Esophagus muscularis mucosa (tissue), 4 donors: Measurements from ENCODE around the gene PRRC2C. TPM values are rescaled to one million over a fixed set of nuclear protein-coding genes. Genes with fewer than 3 reads are reported as not detected.
"Not testable (repeated sequence)": the region's sequence is repeated elsewhere in the genome, so short reads cannot be mapped to it uniquely, and the experiment has no call there.

Experiments used
- DNase-seq: peaks from one replicate; pipeline ENCODE4 v3.0.0-alpha.2; 2017; ENCODE audit errors: extremely low spot score
- H3K27ac ChIP-seq, 4 donors: fragments of 200-600 bp; sonication (generic); replicated peaks in 1 of 4; 1 replicate in 3 of 4; 2 replicates in 1 of 4; pipeline ENCODE4 v1.5.1; 2016 to 2019; ENCODE audit warnings: mild to moderate bottlenecking in 1 of 4
- H3K27me3 ChIP-seq, 4 donors: fragments of 200-600 bp; sonication (generic); one replicate each; pipeline versions ENCODE4 v1.5.1 to v1.6.0; 2016 to 2019
- H3K36me3 ChIP-seq, 4 donors: fragments of 200-600 bp; sonication (generic); one replicate each; pipeline ENCODE4 v1.5.1; 2016 to 2019
- H3K4me1 ChIP-seq, 4 donors: fragments of 200-600 bp; sonication (generic); one replicate each; pipeline ENCODE4 v1.5.1; 2016 to 2019
- H3K4me3 ChIP-seq, 4 donors: fragments of 200-600 bp; sonication (generic); 1 replicate in 2 of 4; 2 replicates in 2 of 4; pipeline ENCODE4 v1.5.1; 2016 to 2019; ENCODE audit warnings: mild to moderate bottlenecking in 4 of 4, moderate library complexity in 1 of 4
- H3K9me3 ChIP-seq, 4 donors: fragments of 200-600 bp; sonication (generic); 1 replicate in 3 of 4; 2 replicates in 1 of 4; pipeline ENCODE4 v1.5.1; 2016 to 2019
- EP300 ChIP-seq: sonication (generic); formaldehyde crosslinking; IDR thresholded peaks from one replicate; pipeline ENCODE4 v1.6.1; 2017; ENCODE audit warnings: antibody characterized with exemption
- POLR2A ChIP-seq: fragments of 450-650 bp; IDR thresholded peaks from one replicate; pipeline ENCODE4 v1.6.1; 2017; ENCODE audit warnings: antibody characterized with exemption, moderate library complexity, mild to moderate bottlenecking, low read depth
- POLR2AphosphoS5 ChIP-seq, 2 donors: sonication (generic); formaldehyde crosslinking; IDR thresholded peaks; one replicate each; pipeline ENCODE4 v1.6.1; 2017; ENCODE audit warnings: antibody characterized with exemption in 2 of 2
- WGBS: methylation state at CpG from one replicate; pipeline ENCODE4 v1.1.5; 2018; 5-methylcytosine and 5-hydroxymethylcytosine counted together
- intact Hi-C: fragments of 100-400 bp; cut with DNase I; formaldehyde crosslinking; loops from one replicate; pipeline ENCODE4 v1.15.1; 2023
- total RNA-seq, 4 donors: library from RNA; depleted of rRNA; stranded (reverse); fragments of >200 nt; gene quantifications; one replicate each; pipeline versions ENCODE4 v1.1.0 to v1.2.1, GENCODE V29; 2016
- TF ChIP-seq, protein P1 (sequence below), 3 experiments: fragments of 200-600 bp in 2 of 3; fragments of 450-650 bp in 1 of 3; sonication (generic) in 2 of 3; IDR thresholded peaks; one replicate each; pipeline ENCODE4 v1.5.1; 2017 to 2019; ENCODE audit warnings: antibody characterized with exemption in 3 of 3, mild to moderate bottlenecking in 2 of 3, moderate library complexity in 1 of 3

The PRRC2C gene
- total RNA-seq, 4 donors from 2014 or later = 63.8 to 79.3 (median 66.6) TPM

DNA sequence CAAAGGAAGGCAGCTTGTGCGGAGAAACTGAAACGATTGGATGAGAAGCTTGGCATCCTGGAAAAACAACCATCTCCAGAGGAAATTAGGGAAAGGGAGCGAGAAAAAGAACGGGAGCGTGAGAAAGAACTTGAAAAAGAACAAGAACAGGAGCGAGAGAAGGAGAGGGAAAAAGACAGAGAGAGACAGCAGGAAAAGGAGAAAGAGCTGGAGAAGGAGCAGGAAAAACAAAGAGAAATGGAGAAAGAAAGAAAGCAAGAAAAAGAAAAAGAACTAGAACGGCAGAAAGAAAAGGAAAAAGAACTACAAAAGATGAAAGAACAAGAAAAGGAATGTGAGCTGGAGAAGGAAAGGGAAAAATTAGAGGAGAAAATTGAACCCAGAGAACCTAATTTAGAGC is 47.2 kb downstream of the PRRC2C start:
- intact Hi-C loops = no loop called here
- no peak overlapping the region for H3K4me3 ChIP-seq
- no peak overlapping the region for H3K27ac ChIP-seq
- TF ChIP-seq POLR2AphosphoS5 (IDR thresholded peaks at IDR 0.05) (no peak), EP300 (no peak), POLR2A (no peak)
- TF ChIP-seq, protein P1, sequence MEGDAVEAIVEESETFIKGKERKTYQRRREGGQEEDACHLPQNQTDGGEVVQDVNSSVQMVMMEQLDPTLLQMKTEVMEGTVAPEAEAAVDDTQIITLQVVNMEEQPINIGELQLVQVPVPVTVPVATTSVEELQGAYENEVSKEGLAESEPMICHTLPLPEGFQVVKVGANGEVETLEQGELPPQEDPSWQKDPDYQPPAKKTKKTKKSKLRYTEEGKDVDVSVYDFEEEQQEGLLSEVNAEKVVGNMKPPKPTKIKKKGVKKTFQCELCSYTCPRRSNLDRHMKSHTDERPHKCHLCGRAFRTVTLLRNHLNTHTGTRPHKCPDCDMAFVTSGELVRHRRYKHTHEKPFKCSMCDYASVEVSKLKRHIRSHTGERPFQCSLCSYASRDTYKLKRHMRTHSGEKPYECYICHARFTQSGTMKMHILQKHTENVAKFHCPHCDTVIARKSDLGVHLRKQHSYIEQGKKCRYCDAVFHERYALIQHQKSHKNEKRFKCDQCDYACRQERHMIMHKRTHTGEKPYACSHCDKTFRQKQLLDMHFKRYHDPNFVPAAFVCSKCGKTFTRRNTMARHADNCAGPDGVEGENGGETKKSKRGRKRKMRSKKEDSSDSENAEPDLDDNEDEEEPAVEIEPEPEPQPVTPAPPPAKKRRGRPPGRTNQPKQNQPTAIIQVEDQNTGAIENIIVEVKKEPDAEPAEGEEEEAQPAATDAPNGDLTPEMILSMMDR (IDR thresholded peaks at IDR 0.05) = no peak
- WGBS = 96% methylated on average over 7 of the region's 7 CpGs
- DNase-seq = no peak
- no peaks in the 10 kb centered on the region for H3K9me3 ChIP-seq
- no peaks in the 10 kb centered on the region for H3K27me3 ChIP-seq
- peaks cover 59 to 100% (median 88%) of the 10 kb centered on the region in 4 donors for H3K36me3 ChIP-seq
- H3K4me1 ChIP-seq = no peaks in the 10 kb centered on the region

DNA sequence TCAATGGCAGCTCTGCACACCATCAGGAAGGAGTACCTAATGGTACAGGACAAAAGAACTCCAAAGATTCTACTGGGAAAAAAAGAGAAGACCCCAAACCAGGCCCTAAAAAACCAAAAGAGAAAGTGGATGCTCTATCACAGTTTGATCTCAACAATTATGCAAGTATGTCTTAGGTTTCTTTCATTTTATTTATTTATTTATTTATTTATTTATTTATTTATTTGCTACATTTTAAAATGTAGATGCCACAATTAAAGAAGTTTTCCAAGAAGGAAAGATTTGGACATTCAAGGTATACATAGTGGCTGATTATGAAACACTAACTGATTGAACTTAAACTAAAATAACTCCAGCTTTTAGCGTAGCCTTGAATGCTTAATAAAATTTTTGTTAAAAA is 60.2 kb downstream of the PRRC2C start:
- WGBS = 100% methylated on average over 1 of the region's 1 CpG
- Histone ChIP-seq H3K27me3 (no peaks in the 10 kb centered on the region), H3K27ac (no peak overlapping the region), H3K9me3 (no peaks in the 10 kb centered on the region), H3K4me3 (no peak overlapping the region), H3K36me3 (peaks cover 54 to 92% (median 76%) of the 10 kb centered on the region in 4 donors), H3K4me1 (no peaks in the 10 kb centered on the region)
- no peak for TF ChIP-seq POLR2A
- TF ChIP-seq, protein P1 (IDR thresholded peaks at IDR 0.05) = no peak
- no peak for TF ChIP-seq POLR2AphosphoS5 (IDR thresholded peaks at IDR 0.05)
- no peak for TF ChIP-seq EP300
- intact Hi-C loops = no loop called here
- DNase-seq = no peak

DNA sequence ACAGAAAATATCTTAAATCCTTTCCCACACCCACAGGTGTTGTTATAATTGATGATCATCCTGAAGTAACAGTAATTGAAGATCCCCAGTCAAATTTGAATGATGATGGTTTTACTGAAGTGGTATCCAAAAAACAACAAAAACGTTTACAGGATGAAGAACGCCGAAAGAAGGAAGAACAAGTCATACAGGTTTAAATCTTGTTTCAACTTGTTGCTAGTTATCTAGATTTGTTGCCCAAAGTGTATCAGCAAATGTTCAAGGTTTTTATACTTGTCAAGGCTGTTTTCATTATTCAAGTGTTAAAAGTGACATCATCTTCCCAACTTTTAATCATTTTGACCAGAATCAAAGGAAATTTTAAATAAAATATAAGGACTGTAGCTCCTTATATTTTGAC is 64.7 kb downstream of the PRRC2C start:
- no peaks in the 10 kb centered on the region for H3K4me1 ChIP-seq
- 84% methylated on average over 3 of the region's 3 CpGs for WGBS
- no peak overlapping the region for H3K4me3 ChIP-seq
- peaks cover 30 to 83% (median 60%) of the 10 kb centered on the region in 4 donors for H3K36me3 ChIP-seq
- no peak for DNase-seq
- H3K27ac ChIP-seq = no peak overlapping the region
- no peaks in the 10 kb centered on the region for H3K27me3 ChIP-seq
- no peak for TF ChIP-seq EP300
- intact Hi-C loops = no loop called here
- H3K9me3 ChIP-seq = no peaks in the 10 kb centered on the region

DNA sequence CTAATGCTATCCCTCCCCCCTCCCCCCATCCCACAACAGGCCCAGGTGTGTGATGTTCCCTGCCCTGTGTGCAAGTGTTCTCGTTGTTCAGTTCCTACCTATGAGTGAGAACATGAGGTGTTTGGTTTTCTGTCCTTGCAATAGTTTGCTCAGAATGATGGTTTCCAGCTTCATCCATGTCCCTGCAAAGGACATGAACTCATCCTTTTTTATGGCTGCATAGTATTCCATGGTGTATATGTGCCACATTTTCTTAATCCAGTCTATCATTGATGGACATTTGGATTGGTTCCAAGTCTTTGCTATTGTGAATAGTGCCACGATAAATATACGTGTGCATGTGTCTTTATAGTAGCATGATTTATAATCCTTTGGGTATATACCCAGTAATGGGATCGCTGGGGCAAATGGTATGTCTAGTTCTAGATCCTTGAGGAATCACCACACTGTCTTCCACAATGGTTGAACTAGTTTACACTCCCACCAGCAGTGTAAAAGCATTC is 65.3 kb downstream of the PRRC2C start:
- intact Hi-C loops, DNase-seq, H3K9me3 ChIP-seq, H3K4me3 ChIP-seq, H3K4me1 ChIP-seq, H3K27me3 ChIP-seq, H3K27ac ChIP-seq: not testable (repeated sequence)
- H3K36me3 ChIP-seq = peaks cover 36 to 84% (median 63%) of the 10 kb centered on the region in 4 donors
- WGBS = 99% methylated on average over 4 of the region's 4 CpGs

DNA sequence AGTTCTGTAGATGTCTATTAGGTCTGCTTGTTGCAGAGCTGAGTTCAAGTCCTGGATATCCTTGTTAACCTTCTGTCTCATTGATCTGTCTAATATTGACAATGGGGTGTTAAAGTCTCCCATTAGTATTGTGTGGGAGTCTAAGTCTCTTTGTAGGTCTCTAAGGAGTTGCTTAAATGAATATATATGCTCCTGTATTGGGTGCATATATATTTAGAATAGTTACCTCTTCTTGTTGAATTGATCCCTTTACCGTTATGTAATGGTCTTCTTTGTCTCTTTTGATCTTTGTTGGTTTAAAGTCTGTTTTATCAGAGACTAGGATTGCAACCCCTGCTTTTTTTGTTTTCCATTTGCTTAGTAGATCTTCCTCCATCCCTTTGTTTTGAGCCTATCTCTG is 68.6 kb downstream of the PRRC2C start:
- 95% methylated on average over 1 of the region's 1 CpG for WGBS
- intact Hi-C loops, DNase-seq, H3K4me3 ChIP-seq, H3K27me3 ChIP-seq, H3K4me1 ChIP-seq, H3K9me3 ChIP-seq, H3K27ac ChIP-seq: not testable (repeated sequence)
- peaks cover 53 to 85% (median 70%) of the 10 kb centered on the region in 4 donors for H3K36me3 ChIP-seq

DNA sequence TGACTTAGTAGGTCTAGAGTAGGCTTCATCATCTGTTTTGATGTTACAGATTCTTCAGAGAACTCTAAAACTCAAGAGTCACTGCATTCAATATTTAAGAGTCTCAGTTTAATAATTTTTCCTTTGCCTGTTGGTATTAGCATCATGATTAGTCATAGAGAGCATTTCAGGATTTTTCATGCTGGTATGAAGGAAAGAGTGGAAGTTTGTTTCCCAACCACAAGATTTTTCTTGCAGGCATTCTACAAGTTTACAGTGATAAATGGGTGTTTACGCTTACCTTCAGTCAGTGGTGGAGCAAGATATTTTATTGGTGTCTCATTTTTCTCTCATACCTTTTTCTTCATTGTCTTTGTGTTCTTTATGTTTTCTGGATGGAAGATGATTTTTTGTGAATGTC is 78.3 kb downstream of the PRRC2C start:
- H3K4me3 ChIP-seq = no peak overlapping the region
- WGBS = 92% methylated on average over 1 of the region's 1 CpG
- peaks cover 33 to 94% (median 83%) of the 10 kb centered on the region in 4 donors for H3K36me3 ChIP-seq
- no peak overlapping the region for H3K27ac ChIP-seq
- H3K9me3 ChIP-seq = no peaks in the 10 kb centered on the region
- no peak for DNase-seq
- H3K27me3 ChIP-seq = no peaks in the 10 kb centered on the region
- TF ChIP-seq POLR2AphosphoS5 (IDR thresholded peaks at IDR 0.05) (no peak), POLR2A (no peak)
- TF ChIP-seq, protein P1 (IDR thresholded peaks at IDR 0.05) = no peak
- intact Hi-C loops = no loop called here
- no peaks in the 10 kb centered on the region for H3K4me1 ChIP-seq
